ENCODE data around the gene CA12. TPM values are rescaled to one million over a fixed set of nuclear protein-coding genes. Genes with fewer than 3 reads are reported as not detected.

CA12 gene
- total RNA-seq, 1 experiment from 2014 or later: 19.8 TPM

DNA sequence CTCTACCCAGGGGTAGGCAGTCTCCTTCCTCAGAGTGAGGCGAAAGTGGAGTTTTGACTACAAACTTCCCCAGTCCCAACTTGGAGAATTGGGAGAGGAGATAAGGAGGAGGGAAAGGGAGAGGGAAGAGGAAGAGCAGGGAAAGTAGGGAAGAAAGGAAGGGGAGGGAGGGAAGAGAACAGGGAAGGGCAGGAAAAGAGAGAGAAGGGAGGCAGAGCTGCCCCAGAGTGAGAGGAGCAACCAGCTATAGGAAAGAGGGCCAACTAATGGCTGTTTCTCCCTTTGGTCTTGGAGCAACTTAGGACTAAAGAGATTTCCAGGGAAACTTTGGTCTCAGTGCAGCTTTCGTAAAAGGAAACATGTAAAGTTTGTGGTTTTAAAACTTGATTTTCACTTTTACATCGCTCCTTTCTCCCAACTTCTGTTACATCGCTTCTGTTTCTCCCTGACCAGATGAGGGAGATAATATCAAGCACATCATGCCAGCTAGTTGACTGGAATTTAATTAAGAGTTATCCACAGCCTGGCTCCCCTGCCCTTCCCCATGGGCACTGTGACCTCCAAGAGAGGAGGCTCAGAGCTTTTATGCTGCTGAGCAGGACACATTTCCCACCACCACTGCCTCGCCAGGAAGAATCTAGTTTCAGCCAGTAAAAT is 1.4 kb downstream of the CA12 start:
- ATAC-seq: no peak

DNA sequence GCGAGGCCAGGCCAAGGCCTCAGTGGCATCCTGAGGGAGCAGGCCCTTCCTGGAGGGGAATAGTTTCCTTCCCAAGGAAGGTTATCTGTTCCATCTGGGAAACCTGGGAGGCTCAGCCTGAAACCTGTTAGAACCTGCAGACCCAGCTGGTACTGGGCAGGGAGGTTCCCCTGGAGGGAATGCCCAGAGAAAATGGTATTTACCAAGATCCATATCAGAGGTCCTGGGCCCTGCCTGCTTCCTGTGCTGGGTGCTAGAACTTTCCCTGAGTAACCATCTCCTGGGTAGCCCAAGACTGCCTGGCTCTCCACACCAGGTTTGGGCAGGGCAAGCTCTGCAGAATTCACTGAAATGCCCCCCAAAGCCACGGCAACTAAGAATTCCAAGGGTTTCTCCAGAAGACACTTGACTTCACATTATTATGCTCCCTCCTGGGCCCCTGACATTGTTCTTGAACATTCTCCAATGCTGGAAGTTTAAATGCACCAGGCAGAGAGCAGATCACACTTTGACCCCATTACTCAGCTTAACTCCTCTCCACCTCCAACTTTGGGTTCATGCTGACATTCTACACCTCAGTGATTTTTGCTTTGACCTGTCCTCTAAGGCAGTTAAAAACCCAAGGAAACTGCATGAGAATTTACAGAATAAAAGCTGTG is 2.0 kb downstream of the CA12 start:
- CTCF ChIA-PET: no interaction called here
- Histone ChIP-seq H3K79me2 (ENCODE audit: low read length) (peaks cover 32% of the 10 kb centered on the region), H3K9ac (ENCODE audit: low read length) (no peak overlapping the region)

More for the DNA sequence above, 1.4 kb downstream of the CA12 start:
- Histone ChIP-seq H3K79me2 (ENCODE audit: low read length) (peaks cover 32% of the 10 kb centered on the region), H3K4me1 (ENCODE audit: insufficient read depth, low read length) (peaks cover 41% of the 10 kb centered on the region), H3K27me3 (ENCODE audit: low read length) (no peaks in the 10 kb centered on the region), H2AFZ (ENCODE audit: low read length) (no peak overlapping the region), H4K20me1 (ENCODE audit: low read length) (no peaks in the 10 kb centered on the region), H3K4me3 (ENCODE audit: low read length) (peak overlapping the region; percentile 89), H3K27ac (ENCODE audit: low read length) (peak overlapping the region; percentile 30), H3K9ac (ENCODE audit: low read length) (no peak overlapping the region), H3K36me3 (ENCODE audit: low read depth, low read length) (no peaks in the 10 kb centered on the region), H3F3A (ENCODE audit: low read length, unreplicated experiment) (no peaks in the 10 kb centered on the region), H3K4me2 (ENCODE audit: low read length) (peak overlapping the region; percentile 94), H3K9me2 (replicated peaks; ENCODE audit: low read length) (no peaks in the 10 kb centered on the region), H3K9me3 (ENCODE audit: low read length) (no peaks in the 10 kb centered on the region)
- DNase-seq: no peak
- BruUV-seq (replicated peaks): no TSS peak
- TF ChIP-seq EZH2 (IDR thresholded peaks at IDR 0.05; ENCODE audit: low read length, unreplicated experiment) (no peak), EZH2phosphoT487 (IDR thresholded peaks at IDR 0.05; ENCODE audit: borderline replicate concordance, low read length) (no peak)
- TF ChIP-seq, protein P1, sequence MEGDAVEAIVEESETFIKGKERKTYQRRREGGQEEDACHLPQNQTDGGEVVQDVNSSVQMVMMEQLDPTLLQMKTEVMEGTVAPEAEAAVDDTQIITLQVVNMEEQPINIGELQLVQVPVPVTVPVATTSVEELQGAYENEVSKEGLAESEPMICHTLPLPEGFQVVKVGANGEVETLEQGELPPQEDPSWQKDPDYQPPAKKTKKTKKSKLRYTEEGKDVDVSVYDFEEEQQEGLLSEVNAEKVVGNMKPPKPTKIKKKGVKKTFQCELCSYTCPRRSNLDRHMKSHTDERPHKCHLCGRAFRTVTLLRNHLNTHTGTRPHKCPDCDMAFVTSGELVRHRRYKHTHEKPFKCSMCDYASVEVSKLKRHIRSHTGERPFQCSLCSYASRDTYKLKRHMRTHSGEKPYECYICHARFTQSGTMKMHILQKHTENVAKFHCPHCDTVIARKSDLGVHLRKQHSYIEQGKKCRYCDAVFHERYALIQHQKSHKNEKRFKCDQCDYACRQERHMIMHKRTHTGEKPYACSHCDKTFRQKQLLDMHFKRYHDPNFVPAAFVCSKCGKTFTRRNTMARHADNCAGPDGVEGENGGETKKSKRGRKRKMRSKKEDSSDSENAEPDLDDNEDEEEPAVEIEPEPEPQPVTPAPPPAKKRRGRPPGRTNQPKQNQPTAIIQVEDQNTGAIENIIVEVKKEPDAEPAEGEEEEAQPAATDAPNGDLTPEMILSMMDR (conservative IDR thresholded peaks at IDR 0.05; ENCODE audit: low read depth, low read length): no peak
- intact Hi-C loops (cut with micrococcal nuclease): loop anchor here (5.0 kb wide), 1 partner anchor 48 kb away; no protein-coding TSS in a partner anchor
- CTCF ChIA-PET: no interaction called here
- POLR2A ChIA-PET (ENCODE audit: unreplicated experiment): no interaction called here

More for the DNA sequence above, 2.0 kb downstream of the CA12 start:
- intact Hi-C loops (cut with micrococcal nuclease): loop anchor here (5.0 kb wide), 1 partner anchor 47 kb away; no protein-coding TSS in a partner anchor
- H3K36me3 ChIP-seq (ENCODE audit: low read depth, low read length): no peaks in the 10 kb centered on the region
- ATAC-seq (no peak), DNase-seq (no peak)
- H3K4me1 ChIP-seq (ENCODE audit: insufficient read depth, low read length): peaks cover 47% of the 10 kb centered on the region
- H3K27me3 ChIP-seq (ENCODE audit: low read length): no peaks in the 10 kb centered on the region
- H3K4me2 ChIP-seq (ENCODE audit: low read length): peak overlapping the region; percentile 94
- peak overlapping the region; percentile 30 for H3K27ac ChIP-seq (ENCODE audit: low read length)
- H4K20me1 ChIP-seq (ENCODE audit: low read length): no peaks in the 10 kb centered on the region
- H3K9me2 ChIP-seq (replicated peaks; ENCODE audit: low read length): no peaks in the 10 kb centered on the region
- no peak overlapping the region for H2AFZ ChIP-seq (ENCODE audit: low read length)
- no peaks in the 10 kb centered on the region for H3K9me3 ChIP-seq (ENCODE audit: low read length)
- H3K4me3 ChIP-seq (ENCODE audit: low read length): peak overlapping the region; percentile 89
- no TSS peak for BruUV-seq (replicated peaks)
- TF ChIP-seq EZH2 (IDR thresholded peaks at IDR 0.05; ENCODE audit: low read length, unreplicated experiment) (no peak), EZH2phosphoT487 (IDR thresholded peaks at IDR 0.05; ENCODE audit: borderline replicate concordance, low read length) (no peak)
- TF ChIP-seq, protein P1 (conservative IDR thresholded peaks at IDR 0.05; ENCODE audit: low read depth, low read length): no peak
- POLR2A ChIA-PET (ENCODE audit: unreplicated experiment): no interaction called here
- no peaks in the 10 kb centered on the region for H3F3A ChIP-seq (ENCODE audit: low read length, unreplicated experiment)

All from PC-3 (cell line).